H1 (cell line): ENCODE measurements around the gene ITSN1. TPM values are rescaled to one million over a fixed set of nuclear protein-coding genes. Genes with fewer than 3 reads are reported as not detected.

Experiments used
- CTCF ChIA-PET: fragments of 300-600 bp; sonication (Branson Sonifier 250); formaldehyde crosslinking; loops from one replicate; lab custom pipeline; 2021; ENCODE audit not compliant: partially characterized antibody; lab: Charles Lee
- POLR2A ChIA-PET: fragments of 300-600 bp; sonication (Branson Sonifier 250); formaldehyde crosslinking; loops from one replicate; lab custom pipeline; 2021; ENCODE audit warnings: inconsistent platforms; ENCODE audit not compliant: partially characterized antibody; lab: Charles Lee
- DNase-seq, 2 experiments: peaks; one replicate each; pipeline versions ENCODE4 v3.0.0 to v3.0.0-alpha.2; 2010 to 2022; ENCODE audit warnings: low spot score in 2 of 2, low read depth in 1 of 2, mixed read lengths in 1 of 2
- FAIRE-seq: peaks from 2 replicates; lab custom pipeline; 2011; peaks lifted over from hg19 to GRCh38; lab: Jason Lieb, UNC
- H2AFZ ChIP-seq: 2 replicates; pipeline ENCODE4 v1.8.1; 2012; ENCODE audit warnings: low read length, inconsistent platforms
- H2AK5ac ChIP-seq: 2 replicates; pipeline ENCODE4 v1.6.1; 2013; ENCODE audit warnings: low read depth, low read length
- H2BK120ac ChIP-seq: replicated peaks from 2 replicates; pipeline ENCODE3; 2013; ENCODE audit warnings: low read depth, low read length, inconsistent platforms
- H2BK12ac ChIP-seq: 2 replicates; pipeline ENCODE4 v1.6.1; 2013; ENCODE audit warnings: low read depth, low read length
- H2BK15ac ChIP-seq: 2 replicates; pipeline ENCODE4 v1.6.1; 2013; ENCODE audit warnings: low read length
- H2BK20ac ChIP-seq: 2 replicates; pipeline ENCODE4 v1.6.1; 2013; ENCODE audit warnings: low read length
- H2BK5ac ChIP-seq: 2 replicates; pipeline ENCODE4 v1.6.1; 2013; ENCODE audit warnings: low read depth, low read length
- H3K14ac ChIP-seq: 2 replicates; pipeline ENCODE4 v1.6.1; 2013; ENCODE audit warnings: inconsistent platforms; ENCODE audit not compliant: insufficient read length
- H3K18ac ChIP-seq: 2 replicates; pipeline ENCODE4 v1.6.1; 2013; ENCODE audit warnings: low read length; ENCODE audit errors: extremely low read depth
- H3K23ac ChIP-seq: 2 replicates; pipeline ENCODE4 v1.6.1; 2013; ENCODE audit warnings: inconsistent platforms; ENCODE audit not compliant: insufficient read length
- H3K23me2 ChIP-seq: 2 replicates; pipeline ENCODE4 v1.6.1; 2013; ENCODE audit warnings: low read depth, low read length
- H3K27ac ChIP-seq: 2 replicates; pipeline ENCODE4 v1.6.1; 2011; ENCODE audit warnings: low read depth, low read length, inconsistent platforms
- H3K27me3 ChIP-seq, 4 experiments: replicated peaks in 1 of 4; 1 replicate in 1 of 4; 2 replicates in 3 of 4; pipeline versions ENCODE4 v1.6.1 to v1.8.1; 2011 to 2013; ENCODE audit warnings: low read length in 3 of 4, mild to moderate bottlenecking in 3 of 4, inconsistent platforms in 2 of 4, mixed read lengths in 2 of 4, moderate library complexity in 1 of 4; ENCODE audit not compliant: control insufficient read depth in 3 of 4, insufficient read depth in 3 of 4; ENCODE audit errors: extremely low read depth in 1 of 4
- H3K36me3 ChIP-seq, 4 experiments: 2 replicates each; pipeline versions ENCODE4 v1.6.1 to v1.8.1; 2011 to 2013; ENCODE audit warnings: mild to moderate bottlenecking in 4 of 4, low read length in 3 of 4, moderate library complexity in 2 of 4, control low read depth in 1 of 4, inconsistent platforms in 1 of 4; ENCODE audit not compliant: insufficient read depth in 4 of 4, control insufficient read depth in 2 of 4
- H3K4ac ChIP-seq: replicated peaks from 2 replicates; pipeline ENCODE3; 2013; ENCODE audit warnings: low read length, low read depth, mixed read lengths, inconsistent platforms; ENCODE audit not compliant: insufficient read length
- H3K4me1 ChIP-seq, 4 experiments: replicated peaks in 1 of 4; 1 replicate in 1 of 4; 2 replicates in 3 of 4; pipeline versions ENCODE4 v1.6.1 to v1.8.1; 2011 to 2013; ENCODE audit warnings: low read length in 3 of 4, inconsistent platforms in 2 of 4, mixed read lengths in 1 of 4; ENCODE audit not compliant: insufficient read depth in 4 of 4, control insufficient read depth in 3 of 4
- H3K4me2 ChIP-seq, 2 experiments: 2 replicates each; pipeline versions ENCODE4 v1.6.1 to v1.8.1; 2011 to 2013; ENCODE audit warnings: low read depth in 2 of 2, low read length in 2 of 2, control low read depth in 1 of 2, inconsistent platforms in 1 of 2, mild to moderate bottlenecking in 1 of 2; ENCODE audit not compliant: insufficient read depth in 1 of 2
- H3K4me3 ChIP-seq, 4 experiments: fragments of 200-600, 300-600 bp in 1 of 4; sonication (generic), shearing (Covaris generic), sonication (Bioruptor Twin) in 1 of 4; 2 replicates each; pipeline versions ENCODE4 v1.5.1 to v1.8.1; 2011 to 2016; ENCODE audit warnings: low read length in 4 of 4, low read depth in 3 of 4, control low read depth in 2 of 4, inconsistent platforms in 2 of 4, mild to moderate bottlenecking in 2 of 4, mixed read lengths in 1 of 4, moderate library complexity in 1 of 4; ENCODE audit not compliant: insufficient read depth in 2 of 4; ENCODE audit errors: extremely low read depth in 1 of 4
- H3K56ac ChIP-seq: replicated peaks from 2 replicates; pipeline ENCODE3; 2013; ENCODE audit warnings: low read depth, mild to moderate bottlenecking, mixed read lengths, low read length, inconsistent platforms; ENCODE audit not compliant: insufficient read length
- H3K79me1 ChIP-seq: 2 replicates; pipeline ENCODE4 v1.6.1; 2013; ENCODE audit warnings: low read depth, low read length, control low read depth
- H3K79me2 ChIP-seq, 2 experiments: 2 replicates each; pipeline versions ENCODE4 v1.6.1 to v1.8.1; 2012 to 2013; ENCODE audit warnings: low read length in 2 of 2, mild to moderate bottlenecking in 2 of 2, inconsistent platforms in 1 of 2; ENCODE audit not compliant: insufficient read depth in 2 of 2, control insufficient read depth in 1 of 2
- H3K9ac ChIP-seq, 4 experiments: replicated peaks in 1 of 4; 1 replicate in 1 of 4; 2 replicates in 3 of 4; pipeline versions ENCODE4 v1.6.1 to v1.8.1; 2011 to 2013; ENCODE audit warnings: low read depth in 3 of 4, low read length in 3 of 4, control low read depth in 2 of 4, mild to moderate bottlenecking in 2 of 4, moderate library complexity in 2 of 4, inconsistent platforms in 1 of 4; ENCODE audit errors: extremely low read depth in 1 of 4
- H3K9me3 ChIP-seq, 2 experiments: 2 replicates each; pipeline versions ENCODE4 v1.6.1 to v1.8.1; 2012 to 2013; ENCODE audit warnings: mild to moderate bottlenecking in 2 of 2, moderate library complexity in 2 of 2, control low read depth in 1 of 2, inconsistent platforms in 1 of 2, low read depth in 1 of 2, low read length in 1 of 2, mixed read lengths in 1 of 2; ENCODE audit not compliant: insufficient read depth in 2 of 2
- H4K20me1 ChIP-seq, 2 experiments: replicated peaks in 1 of 2; 2 replicates each; pipeline versions ENCODE3 to v1.8.1; 2011 to 2013; ENCODE audit warnings: inconsistent platforms in 2 of 2, low read length in 2 of 2, mild to moderate bottlenecking in 1 of 2; ENCODE audit not compliant: insufficient read depth in 2 of 2, control insufficient read depth in 1 of 2
- H4K5ac ChIP-seq: 2 replicates; pipeline ENCODE4 v1.6.1; 2013; ENCODE audit warnings: low read length, low read depth, mixed read lengths, inconsistent platforms; ENCODE audit not compliant: insufficient read length
- H4K8ac ChIP-seq: 2 replicates; pipeline ENCODE4 v1.8.0; 2013; ENCODE audit warnings: mild to moderate bottlenecking, moderate library complexity, low read length, inconsistent platforms; ENCODE audit not compliant: insufficient read depth; ENCODE audit errors: extremely low read depth
- H4K91ac ChIP-seq: replicated peaks from 2 replicates; pipeline ENCODE3; 2013; ENCODE audit warnings: low read length, mixed read lengths, inconsistent platforms; ENCODE audit not compliant: insufficient read length
- NANOG ChIP-seq: IDR thresholded peaks from 2 replicates; pipeline ENCODE4 v1.6.1; 2011; ENCODE audit warnings: low read length, low read depth, mild to moderate bottlenecking, inconsistent platforms; ENCODE audit not compliant: insufficient read depth, poor library complexity, severe bottlenecking
- RNF2 ChIP-seq: fragments of 200-900, 300-1000 bp; sonication (generic); IDR thresholded peaks from 2 replicates; pipeline ENCODE4 v1.7.1; 2016; ENCODE audit warnings: borderline replicate concordance, low read depth, mild to moderate bottlenecking, antibody characterized with exemption, low read length; ENCODE audit not compliant: poor library complexity, severe bottlenecking; ENCODE audit errors: missing control alignments
- SP4 ChIP-seq: IDR thresholded peaks from 2 replicates; pipeline ENCODE4 v1.6.1; 2012; ENCODE audit warnings: low read length, inconsistent platforms
- YY1 ChIP-seq: IDR thresholded peaks from 2 replicates; pipeline ENCODE4 v1.6.1; 2011; ENCODE audit warnings: low read depth, mild to moderate bottlenecking, low read length
- WGBS, 2 experiments: shearing (Covaris generic) in 1 of 2; methylation state at CpG; one replicate each; pipeline versions ENCODE4 v1.1.6 to v1.1.7; 2013 to 2015; ENCODE audit warnings: low lambda C conversion rate in 2 of 2, mixed read lengths in 2 of 2, inconsistent platforms in 1 of 2, low coverage in 1 of 2, missing lambda C conversion rate in 1 of 2; ENCODE audit not compliant: insufficient replicate concordance in 2 of 2, insufficient coverage in 1 of 2, insufficient read length in 1 of 2; ENCODE audit errors: extremely low coverage in 1 of 2, missing lambda C conversion rate in 1 of 2; 5-methylcytosine and 5-hydroxymethylcytosine counted together
- polyA plus RNA-seq, 7 experiments: library from polyadenylated mRNA; depleted of rRNA in 3 of 7; stranded (reverse) in 5 of 7; unstranded in 2 of 7; fragments of >200 nt in 5 of 7; fragments of 200-250 nt in 2 of 7; gene quantifications; 1 replicate in 5 of 7; 2 replicates in 1 of 7; 4 replicates in 1 of 7; pipeline versions ENCODE4 v1.2.1 to v1.2.3, GENCODE V29; 2011 to 2013; ENCODE audit warnings: missing spikeins in 2 of 7, mixed read lengths in 2 of 7
- total RNA-seq: library from RNA; stranded (reverse); fragmentation: NEBNext Ultra II Directional; extraction: Animal tissue kit (Norgen Biotek cat#: 25700); gene quantifications from 2 replicates; pipeline ENCODE4 v1.2.1, GENCODE V29; 2021

Gene ITSN1
- total and polyA plus RNA-seq, 2 of the 8 experiments (the other 6 are each of a cell fraction or from before 2014, with no cell fraction given): 60.8 to 78.1 TPM

GRCh38 chr21:33931799-33932390 lies 289.6 kb downstream of the ITSN1 start:
- Histone ChIP-seq H3K14ac (no peak overlapping the region), H3K79me2 (peaks cover 0 to 19% of the 10 kb centered on the region in 2 experiments; a peak in 2 of 4 replicates), H3K27me3 (no peaks in the 10 kb centered on the region; a peak in 1 of 7 replicates), H2BK120ac (peak overlapping the region; percentile 36), H3K56ac (no peak overlapping the region), H3K23ac (no peak overlapping the region), H3K36me3 (peaks cover 0 to 10% (median 0%) of the 10 kb centered on the region in 4 experiments; a peak in 1 of 8 replicates), H4K8ac (peak overlapping the region; percentile 91; the same call in 1 of the 2 replicates), H2BK5ac (peak overlapping the region; percentile 94), H2AK5ac (peak overlapping the region; percentile 60; the same call in 1 of the 2 replicates), H3K4ac (peak overlapping the region; percentile 87), H2BK12ac (peak overlapping the region; percentile 97), H2BK20ac (no peak overlapping the region), H4K5ac (peak overlapping the region; percentile 7), H3K79me1 (peaks cover 4% of the 10 kb centered on the region; the same call in 1 of the 2 replicates), H3K9me3 (no peaks in the 10 kb centered on the region), H3K4me1 (peaks cover 0 to 8% (median 2%) of the 10 kb centered on the region in 4 experiments; a peak in 2 of 7 replicates), H3K27ac (peak overlapping the region; percentile 68; the same call in 1 of the 2 replicates), H2AFZ (no peak overlapping the region; the same call in 1 of the 2 replicates), H3K9ac (peak overlapping the region in 3 of 4 experiments; percentile 26 to 90 (median 57); a peak in 5 of 7 replicates), H2BK15ac (0 out of 2 replicates have a peak overlapping the region, but pooled peaks have one; percentile 36), H3K18ac (peak overlapping the region; percentile 64), H4K91ac (peak overlapping the region; percentile 83), H4K20me1 (no peaks in the 10 kb centered on the region), H3K4me3 (peak overlapping the region; percentile 32 to 62 (median 44)), H3K4me2 (peak overlapping the region; percentile 73 to 88), H3K23me2 (peaks cover 4% of the 10 kb centered on the region; the same call in 1 of the 2 replicates)
- no peak for DNase-seq
- no peak for FAIRE-seq
- WGBS, 2 experiments: 94% methylated on average over 10 of the region's 10 CpGs; no CpG with 5 or more reads in 1 of the 2 experiments
- CTCF ChIA-PET: interaction anchor here (0.6 to 1.2 kb wide), 3 partner anchors 141 to 435 kb away, joined by 3 read pairs; no protein-coding TSS in a partner anchor
- POLR2A ChIA-PET: interaction anchor here (0.7 to 4.0 kb wide), 9 partner anchors 11 to 168 kb away, joined by 3 to 16 read pairs (median 4); partner anchors contain the start of genes ATP5PO, MRPS6 and SLC5A3
- TF ChIP-seq YY1 (no peak), RNF2 (no peak), SP4 (no peak), NANOG (no peak)
